Tibial nerve (tissue), 4 donors: ENCODE measurements around the gene ABHD17B.

ENCODE experiments used
- EP300 ChIP-seq, 2 donors: sonication (generic); formaldehyde crosslinking; IDR thresholded peaks; one replicate each; pipeline ENCODE4 v1.6.1; 2017; ENCODE audit warnings: antibody characterized with exemption in 2 of 2, mild to moderate bottlenecking in 1 of 2
- POLR2A ChIP-seq, 2 donors: fragments of 450-650 bp; IDR thresholded peaks; one replicate each; pipeline ENCODE4 v1.6.1; 2017; ENCODE audit warnings: antibody characterized with exemption in 2 of 2, mild to moderate bottlenecking in 2 of 2, moderate library complexity in 2 of 2
- TF ChIP-seq, protein P1 (sequence below), 5 experiments: fragments of 200-600 bp in 3 of 5; fragments of 450-650 bp in 2 of 5; sonication (generic) in 3 of 5; IDR thresholded peaks; one replicate each; pipeline ENCODE4 v1.5.1; 2016 to 2019; ENCODE audit warnings: antibody characterized with exemption in 5 of 5, mild to moderate bottlenecking in 3 of 5, moderate library complexity in 2 of 5

GRCh38 chr9:71886015-71886414, 25.0 kb downstream of the ABHD17B start:
- TF ChIP-seq, protein P1, sequence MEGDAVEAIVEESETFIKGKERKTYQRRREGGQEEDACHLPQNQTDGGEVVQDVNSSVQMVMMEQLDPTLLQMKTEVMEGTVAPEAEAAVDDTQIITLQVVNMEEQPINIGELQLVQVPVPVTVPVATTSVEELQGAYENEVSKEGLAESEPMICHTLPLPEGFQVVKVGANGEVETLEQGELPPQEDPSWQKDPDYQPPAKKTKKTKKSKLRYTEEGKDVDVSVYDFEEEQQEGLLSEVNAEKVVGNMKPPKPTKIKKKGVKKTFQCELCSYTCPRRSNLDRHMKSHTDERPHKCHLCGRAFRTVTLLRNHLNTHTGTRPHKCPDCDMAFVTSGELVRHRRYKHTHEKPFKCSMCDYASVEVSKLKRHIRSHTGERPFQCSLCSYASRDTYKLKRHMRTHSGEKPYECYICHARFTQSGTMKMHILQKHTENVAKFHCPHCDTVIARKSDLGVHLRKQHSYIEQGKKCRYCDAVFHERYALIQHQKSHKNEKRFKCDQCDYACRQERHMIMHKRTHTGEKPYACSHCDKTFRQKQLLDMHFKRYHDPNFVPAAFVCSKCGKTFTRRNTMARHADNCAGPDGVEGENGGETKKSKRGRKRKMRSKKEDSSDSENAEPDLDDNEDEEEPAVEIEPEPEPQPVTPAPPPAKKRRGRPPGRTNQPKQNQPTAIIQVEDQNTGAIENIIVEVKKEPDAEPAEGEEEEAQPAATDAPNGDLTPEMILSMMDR (IDR thresholded peaks at IDR 0.05): no peak
- no peak for TF ChIP-seq POLR2A (IDR thresholded peaks at IDR 0.05)
- TF ChIP-seq EP300 (IDR thresholded peaks at IDR 0.05): no peak
